Colonic mucosa (tissue), 4 donors: ENCODE data around the gene B2M. TPM values are rescaled to one million over a fixed set of nuclear protein-coding genes. Genes with fewer than 3 reads are reported as not detected.
"Not testable (repeated sequence)": the region's sequence is repeated elsewhere in the genome, so short reads cannot be mapped to it uniquely, and the experiment has no call there.

ENCODE experiments used
- DNase-seq: peaks from one replicate; pipeline ENCODE4 v3.0.0-alpha.2; 2020
- H3K27ac ChIP-seq: fragments of 200-600 bp; one replicate; pipeline ENCODE4 v1.8.0; 2021
- H3K27me3 ChIP-seq: fragments of 200-600 bp; one replicate; pipeline ENCODE4 v1.8.0; 2021
- H3K36me3 ChIP-seq: fragments of 200-600 bp; one replicate; pipeline ENCODE4 v1.8.0; 2021
- H3K4me1 ChIP-seq: fragments of 200-600 bp; one replicate; pipeline ENCODE4 v1.8.0; 2021; ENCODE audit warnings: mild to moderate bottlenecking
- H3K4me3 ChIP-seq: fragments of 200-600 bp; one replicate; pipeline ENCODE4 v1.8.0; 2021
- H3K9ac ChIP-seq, 2 donors: one replicate each; pipeline ENCODE4 v1.7.0; 2013; ENCODE audit warnings: control low read depth in 2 of 2, low read depth in 2 of 2, low read length in 2 of 2
- H3K9me3 ChIP-seq: fragments of 200-600 bp; one replicate; pipeline ENCODE4 v1.8.0; 2021
- CTCF ChIP-seq: fragments of 200-600 bp; IDR thresholded peaks from one replicate; pipeline ENCODE4 v1.8.0; 2022; ENCODE audit warnings: antibody characterized with exemption, mild to moderate bottlenecking
- intact Hi-C: fragments of 100-400 bp; cut with DNase I; formaldehyde crosslinking; loops from one replicate; pipeline ENCODE4 v1.14.1; 2022
- total RNA-seq, 2 donors: library from RNA; stranded (reverse); fragmentation: NEBNext Ultra II Directional in 1 of 2; extraction: Animal tissue kit (Norgen Biotek cat#: 25700) in 1 of 2; gene quantifications; one replicate each; pipeline ENCODE4 v1.2.1, GENCODE V29; 2021
- donor health status: healthy.
- donor health status: DM: no; HTN: no; CAD: no.
- donor health status: DM: no; HTN: no; CAD: no.

Gene B2M
- total RNA-seq, 2 donors from 2014 or later, result 1,783 to 5,339 TPM

- Histone ChIP-seq H3K27me3 (no peaks in the 10 kb centered on the region), H3K36me3 (no peaks in the 10 kb centered on the region), H3K9ac (peak within 1 kb of the TSS; percentile 38 to 39), H3K4me3 (no peak within 1 kb of the TSS), H3K27ac (peak within 1 kb of the TSS; percentile 42), H3K4me1 (no peaks in the 10 kb centered on the region), H3K9me3 (no peaks in the 10 kb centered on the region)
- intact Hi-C loops, result loop anchor here (10.0 kb wide), 1 partner anchor 161 kb away; no protein-coding TSS in a partner anchor
- TF ChIP-seq CTCF, result no peak
- no peak for DNase-seq
Observed at GRCh38 chr15:44736181-44736765, 25.0 kb downstream of the B2M start, which contains the start of gene TRIM69. TSS of gene TRIM69 (plus strand) at chr15:44736528. CDS start at chr15:44736705, 177 bp downstream.

GRCh38 chr15:44738340-44738984, 27.1 kb downstream of the B2M start:
- TF ChIP-seq CTCF, result peak; percentile 58
- no peak for DNase-seq
- Histone ChIP-seq H3K4me1 (no peaks in the 10 kb centered on the region), H3K36me3 (no peaks in the 10 kb centered on the region), H3K4me3 (no peak overlapping the region), H3K9ac (no peak overlapping the region), H3K27me3 (no peaks in the 10 kb centered on the region), H3K27ac (no peak overlapping the region), H3K9me3 (no peaks in the 10 kb centered on the region)
- intact Hi-C loops, result loop anchor here (2.0 to 10.0 kb wide), 2 partner anchors 76 to 164 kb away; partner anchors contain the start of gene SPG11

GRCh38 chr15:44739222-44739847, 28.0 kb downstream of the B2M start:
- intact Hi-C loops, result loop anchor here (2.0 to 10.0 kb wide), 2 partner anchors 77 to 165 kb away; partner anchors contain the start of gene SPG11
- H3K27ac ChIP-seq, H3K36me3 ChIP-seq, DNase-seq, H3K4me1 ChIP-seq, H3K4me3 ChIP-seq, H3K9ac ChIP-seq, H3K27me3 ChIP-seq, H3K9me3 ChIP-seq: not testable (repeated sequence)

- H3K36me3 ChIP-seq, DNase-seq, intact Hi-C loops, H3K4me3 ChIP-seq, H3K4me1 ChIP-seq, H3K9me3 ChIP-seq, H3K27me3 ChIP-seq, H3K9ac ChIP-seq, H3K27ac ChIP-seq: not testable (repeated sequence)
Observed at GRCh38 chr15:44743454-44743853, 32.1 kb downstream of the B2M start.

GRCh38 chr15:44753345-44753744, 42.0 kb downstream of the B2M start:
- Histone ChIP-seq H3K9me3 (no peaks in the 10 kb centered on the region), H3K27me3 (no peaks in the 10 kb centered on the region), H3K4me3 (no peak overlapping the region), H3K27ac (no peak overlapping the region), H3K36me3 (no peaks in the 10 kb centered on the region), H3K9ac (no peak overlapping the region), H3K4me1 (no peaks in the 10 kb centered on the region)
- intact Hi-C loops, result no loop called here
- no peak for TF ChIP-seq CTCF
- DNase-seq, result no peak

GRCh38 chr15:44763187-44763586, 51.9 kb downstream of the B2M start:
- Histone ChIP-seq H3K27ac (no peak overlapping the region), H3K9me3 (no peaks in the 10 kb centered on the region), H3K4me1 (no peaks in the 10 kb centered on the region), H3K9ac (no peak overlapping the region), H3K36me3 (no peaks in the 10 kb centered on the region), H3K27me3 (no peaks in the 10 kb centered on the region), H3K4me3 (no peak overlapping the region)
- intact Hi-C loops, result no loop called here
- no peak for DNase-seq
- no peak for TF ChIP-seq CTCF
